ENCODE data around the gene PSMC6.

The PSMC6 gene

DNA sequence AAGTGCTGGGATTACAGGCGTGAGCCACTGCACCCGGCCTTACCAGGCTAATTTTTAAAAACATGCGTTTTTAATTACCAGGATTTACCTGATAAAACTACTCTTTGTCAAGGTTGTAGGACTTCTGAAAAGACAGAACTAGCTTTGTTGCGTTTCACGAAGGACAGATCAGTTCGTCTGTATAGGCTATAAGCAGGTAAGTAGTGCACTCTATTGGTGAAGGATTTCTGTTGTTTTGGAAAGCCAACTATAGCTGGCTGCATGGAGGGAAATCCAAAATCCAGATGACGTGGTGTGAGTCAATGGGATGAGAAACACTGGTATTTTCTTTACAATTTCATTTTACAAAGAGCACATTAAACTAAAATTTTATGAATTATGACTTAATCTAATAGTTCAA lies 69.8 kb downstream of the PSMC6 start:
- TF ChIP-seq, protein P1, sequence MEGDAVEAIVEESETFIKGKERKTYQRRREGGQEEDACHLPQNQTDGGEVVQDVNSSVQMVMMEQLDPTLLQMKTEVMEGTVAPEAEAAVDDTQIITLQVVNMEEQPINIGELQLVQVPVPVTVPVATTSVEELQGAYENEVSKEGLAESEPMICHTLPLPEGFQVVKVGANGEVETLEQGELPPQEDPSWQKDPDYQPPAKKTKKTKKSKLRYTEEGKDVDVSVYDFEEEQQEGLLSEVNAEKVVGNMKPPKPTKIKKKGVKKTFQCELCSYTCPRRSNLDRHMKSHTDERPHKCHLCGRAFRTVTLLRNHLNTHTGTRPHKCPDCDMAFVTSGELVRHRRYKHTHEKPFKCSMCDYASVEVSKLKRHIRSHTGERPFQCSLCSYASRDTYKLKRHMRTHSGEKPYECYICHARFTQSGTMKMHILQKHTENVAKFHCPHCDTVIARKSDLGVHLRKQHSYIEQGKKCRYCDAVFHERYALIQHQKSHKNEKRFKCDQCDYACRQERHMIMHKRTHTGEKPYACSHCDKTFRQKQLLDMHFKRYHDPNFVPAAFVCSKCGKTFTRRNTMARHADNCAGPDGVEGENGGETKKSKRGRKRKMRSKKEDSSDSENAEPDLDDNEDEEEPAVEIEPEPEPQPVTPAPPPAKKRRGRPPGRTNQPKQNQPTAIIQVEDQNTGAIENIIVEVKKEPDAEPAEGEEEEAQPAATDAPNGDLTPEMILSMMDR (IDR thresholded peaks at IDR 0.05; ENCODE audit: low read depth, low read length): no peak
- DNase-seq (ENCODE audit: low read depth in 2 of 2): no peak
- no peak overlapping the region for H3K4me3 ChIP-seq (replicated peaks in 1 of 2; ENCODE audit: low read depth in 2 of 2, low read length in 2 of 2)

Data from cardiac fibroblast (primary cell).